HG03469 (cell line): ENCODE data around the gene ZNF609.

Experiments
- ATAC-seq: cut with Tn5 transposase; IDR thresholded peaks from one replicate; pipeline ENCODE4 v1.9.1; 2021; ENCODE audit warnings: mild to moderate bottlenecking, moderate library complexity, moderate number of reproducible peaks; ENCODE audit not compliant: unreplicated experiment

ZNF609 gene, protein sequence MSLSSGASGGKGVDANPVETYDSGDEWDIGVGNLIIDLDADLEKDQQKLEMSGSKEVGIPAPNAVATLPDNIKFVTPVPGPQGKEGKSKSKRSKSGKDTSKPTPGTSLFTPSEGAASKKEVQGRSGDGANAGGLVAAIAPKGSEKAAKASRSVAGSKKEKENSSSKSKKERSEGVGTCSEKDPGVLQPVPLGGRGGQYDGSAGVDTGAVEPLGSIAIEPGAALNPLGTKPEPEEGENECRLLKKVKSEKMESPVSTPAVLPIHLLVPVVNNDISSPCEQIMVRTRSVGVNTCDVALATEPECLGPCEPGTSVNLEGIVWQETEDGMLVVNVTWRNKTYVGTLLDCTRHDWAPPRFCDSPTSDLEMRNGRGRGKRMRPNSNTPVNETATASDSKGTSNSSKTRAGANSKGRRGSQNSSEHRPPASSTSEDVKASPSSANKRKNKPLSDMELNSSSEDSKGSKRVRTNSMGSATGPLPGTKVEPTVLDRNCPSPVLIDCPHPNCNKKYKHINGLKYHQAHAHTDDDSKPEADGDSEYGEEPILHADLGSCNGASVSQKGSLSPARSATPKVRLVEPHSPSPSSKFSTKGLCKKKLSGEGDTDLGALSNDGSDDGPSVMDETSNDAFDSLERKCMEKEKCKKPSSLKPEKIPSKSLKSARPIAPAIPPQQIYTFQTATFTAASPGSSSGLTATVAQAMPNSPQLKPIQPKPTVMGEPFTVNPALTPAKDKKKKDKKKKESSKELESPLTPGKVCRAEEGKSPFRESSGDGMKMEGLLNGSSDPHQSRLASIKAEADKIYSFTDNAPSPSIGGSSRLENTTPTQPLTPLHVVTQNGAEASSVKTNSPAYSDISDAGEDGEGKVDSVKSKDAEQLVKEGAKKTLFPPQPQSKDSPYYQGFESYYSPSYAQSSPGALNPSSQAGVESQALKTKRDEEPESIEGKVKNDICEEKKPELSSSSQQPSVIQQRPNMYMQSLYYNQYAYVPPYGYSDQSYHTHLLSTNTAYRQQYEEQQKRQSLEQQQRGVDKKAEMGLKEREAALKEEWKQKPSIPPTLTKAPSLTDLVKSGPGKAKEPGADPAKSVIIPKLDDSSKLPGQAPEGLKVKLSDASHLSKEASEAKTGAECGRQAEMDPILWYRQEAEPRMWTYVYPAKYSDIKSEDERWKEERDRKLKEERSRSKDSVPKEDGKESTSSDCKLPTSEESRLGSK (N-terminal part only)

DNA sequence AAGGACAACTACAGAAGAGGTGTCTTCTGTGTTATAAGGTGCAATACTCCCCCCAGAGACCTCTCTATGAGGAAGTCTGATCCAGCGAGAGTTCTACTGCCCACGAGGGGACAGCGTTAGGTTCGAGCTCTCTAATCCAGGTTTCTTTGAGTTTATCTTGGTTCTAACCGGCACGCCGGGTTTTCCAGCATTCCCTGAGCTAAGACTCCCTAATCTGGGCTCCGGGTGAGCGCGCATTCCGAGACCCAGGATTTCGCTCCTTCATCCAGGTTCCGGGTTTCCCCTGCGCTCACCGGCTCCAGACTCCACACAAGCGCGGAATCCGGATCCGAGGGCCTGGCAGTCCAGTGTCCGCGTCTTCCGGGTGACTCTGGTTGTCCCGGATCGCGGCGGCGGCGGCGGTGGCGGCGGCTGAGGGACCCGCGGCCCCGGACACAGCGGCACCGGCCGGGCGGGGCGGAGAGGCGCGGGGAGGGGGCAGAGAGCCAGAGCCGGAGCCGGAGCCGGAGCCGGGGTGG, at the start of gene ZNF609:
TSS of gene ZNF609 (plus strand) at position 373 of the 518 bp plus-strand sequence. CDS start 38,842 bp downstream, outside the sequence.
- ATAC-seq, result no peak

DNA sequence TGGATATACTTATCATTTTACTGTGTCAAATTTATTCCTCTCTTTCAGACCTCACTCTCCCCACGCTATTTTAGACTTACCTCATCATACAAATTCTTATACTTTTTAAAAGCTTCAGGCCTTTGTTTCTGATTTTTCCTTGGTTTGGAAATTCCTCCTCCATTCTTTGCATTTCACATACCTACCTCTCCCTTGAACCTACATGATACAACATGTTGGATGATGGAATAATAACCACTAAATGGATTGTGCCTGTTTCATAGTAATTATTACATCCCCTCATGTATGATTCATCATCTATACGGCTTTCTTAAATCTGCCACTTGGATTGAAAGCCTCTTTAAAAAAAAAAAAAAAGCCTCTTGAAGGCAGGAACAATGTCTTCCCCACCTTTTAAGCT, 48.2 kb upstream of the ZNF609 start:
- no peak for ATAC-seq

DNA sequence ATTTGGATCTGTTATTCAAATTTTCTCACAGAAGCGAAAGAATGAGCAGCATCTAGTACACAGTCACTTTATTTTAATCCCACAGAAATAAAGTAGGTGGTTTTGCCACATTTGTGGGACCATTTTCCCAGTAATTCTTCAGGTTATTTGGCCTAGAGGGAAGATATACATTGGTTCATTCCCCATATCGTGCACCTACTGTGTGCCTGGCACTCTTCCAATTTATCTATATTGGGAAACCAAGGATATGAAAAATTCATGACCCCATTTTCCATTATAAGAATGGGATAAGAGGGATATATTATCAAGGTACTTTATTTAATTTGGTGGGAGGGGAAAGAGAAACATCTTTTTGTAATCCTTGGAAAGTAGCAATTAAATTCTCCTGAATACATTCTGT, 37.7 kb upstream of the ZNF609 start:
- no peak for ATAC-seq

DNA sequence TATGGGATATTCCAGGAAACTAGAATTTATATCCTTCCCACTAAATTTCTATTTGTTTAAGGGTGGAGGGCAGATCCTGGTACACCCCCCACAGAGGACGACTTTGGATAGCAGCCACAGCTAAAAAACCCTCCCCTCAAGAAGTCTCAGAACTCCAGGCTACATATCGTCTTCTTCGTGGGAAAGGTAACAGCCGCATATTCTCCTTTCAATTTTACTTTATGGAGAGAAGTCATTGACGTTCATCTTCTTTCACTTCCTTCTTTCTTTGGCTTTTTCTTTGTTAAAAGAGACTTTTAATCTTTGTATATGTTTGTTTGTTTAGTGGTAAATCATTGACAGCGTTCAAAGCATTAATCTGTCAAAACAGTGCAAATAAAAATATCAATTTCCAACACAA, 36.4 kb upstream of the ZNF609 start:
- no peak for ATAC-seq

DNA sequence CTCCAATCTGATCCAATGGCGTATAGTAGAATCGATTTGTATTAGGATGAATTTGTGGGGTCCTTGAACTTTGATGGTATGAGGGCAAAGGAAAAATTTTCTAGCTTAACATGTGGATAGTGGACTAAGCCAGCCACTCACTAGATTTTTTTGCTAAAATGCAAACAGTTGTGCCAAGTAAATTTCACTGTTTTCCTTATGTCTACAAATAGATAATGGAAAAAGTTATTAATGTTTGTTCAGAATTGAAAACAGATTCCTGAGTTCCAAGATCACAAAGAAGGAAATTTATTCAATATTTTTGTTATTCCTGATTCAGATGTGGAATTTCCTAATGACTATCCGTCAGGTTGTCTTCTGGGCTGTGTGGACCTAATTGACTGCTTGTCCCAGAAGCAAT, 35.2 kb upstream of the ZNF609 start:
- ATAC-seq, result no peak

DNA sequence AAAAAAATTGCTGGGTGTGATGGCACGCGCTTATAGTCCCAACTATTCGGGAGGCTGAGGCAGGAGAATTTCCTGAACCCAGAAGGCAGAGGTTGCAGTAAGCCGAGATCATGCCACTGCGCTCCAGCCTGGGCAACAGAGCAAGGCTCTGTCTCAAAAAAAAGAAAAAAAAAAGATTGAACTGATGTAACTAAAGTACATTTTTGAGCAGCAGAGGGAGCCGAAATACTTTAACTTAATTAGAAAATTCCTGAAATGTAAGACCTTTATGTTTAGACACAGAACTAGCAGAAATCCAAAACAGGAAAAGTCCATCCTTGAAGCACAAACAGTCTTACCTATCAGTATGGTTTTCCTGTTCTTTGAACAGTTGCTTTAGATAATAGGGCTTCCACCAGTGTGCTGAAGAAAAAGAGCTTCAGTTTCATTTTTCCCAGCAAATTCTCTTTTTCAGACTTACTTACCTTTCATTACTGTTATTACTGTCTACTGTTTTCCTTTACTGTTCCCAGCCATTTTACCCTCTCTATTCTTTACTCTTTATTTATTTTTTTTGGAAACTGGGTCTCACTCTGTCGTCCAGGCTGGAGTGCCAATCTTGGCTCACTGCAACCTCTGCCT, 33.4 kb upstream of the ZNF609 start:
- no peak for ATAC-seq

DNA sequence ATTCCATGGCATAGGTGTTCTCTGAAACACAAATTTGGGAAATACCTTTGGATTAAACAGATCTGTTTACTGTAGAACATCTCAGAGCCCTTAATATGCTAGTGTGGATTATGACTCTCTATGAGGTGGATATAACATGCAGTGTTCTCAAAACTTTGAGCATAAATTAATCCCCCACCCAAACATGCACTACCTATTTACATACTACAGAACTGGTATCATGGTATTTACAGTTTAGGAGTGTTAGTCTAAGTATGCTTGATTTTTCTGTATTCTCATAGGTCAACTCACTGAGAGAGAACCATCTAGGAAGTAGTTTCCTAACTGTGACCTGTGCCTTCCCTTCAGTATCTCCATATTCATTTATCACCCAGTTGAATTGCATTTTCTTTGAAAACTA, 30.9 kb upstream of the ZNF609 start:
- ATAC-seq, result no peak

DNA sequence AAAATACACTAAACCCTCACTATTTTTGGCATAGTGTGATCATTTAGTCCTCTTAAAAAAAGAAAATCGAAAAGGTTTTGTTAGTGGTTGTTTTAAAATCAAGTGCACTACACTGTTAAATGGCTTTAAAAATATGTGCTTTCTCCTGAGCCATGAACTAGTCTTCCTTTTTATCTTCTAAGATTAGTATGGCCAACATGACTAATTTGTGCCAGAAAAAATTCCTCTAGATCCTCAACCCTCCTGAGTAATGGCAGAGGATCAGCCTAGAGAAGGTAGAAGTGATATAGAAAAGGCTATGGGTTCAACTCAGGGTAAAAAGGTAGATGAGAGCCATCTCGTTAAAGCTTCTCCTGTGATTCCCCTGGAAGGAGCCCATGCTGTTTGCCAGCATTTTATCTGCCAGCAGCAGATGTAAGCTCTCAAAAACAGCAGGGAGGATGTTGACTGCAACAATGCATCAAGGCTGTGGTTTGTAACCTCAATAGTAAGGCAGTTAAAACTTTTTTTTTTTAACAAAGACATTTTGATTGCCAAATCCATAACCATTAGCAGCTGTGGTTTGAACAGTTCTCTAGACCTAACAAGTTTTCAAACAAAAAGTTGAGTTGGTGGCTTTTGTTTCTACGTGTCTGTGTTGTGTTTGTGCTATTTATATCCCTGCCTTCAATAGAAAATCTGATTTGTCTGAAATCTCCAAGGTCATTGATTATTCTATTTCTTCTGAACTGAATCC, 30.2 kb upstream of the ZNF609 start:
- ATAC-seq, result no peak

DNA sequence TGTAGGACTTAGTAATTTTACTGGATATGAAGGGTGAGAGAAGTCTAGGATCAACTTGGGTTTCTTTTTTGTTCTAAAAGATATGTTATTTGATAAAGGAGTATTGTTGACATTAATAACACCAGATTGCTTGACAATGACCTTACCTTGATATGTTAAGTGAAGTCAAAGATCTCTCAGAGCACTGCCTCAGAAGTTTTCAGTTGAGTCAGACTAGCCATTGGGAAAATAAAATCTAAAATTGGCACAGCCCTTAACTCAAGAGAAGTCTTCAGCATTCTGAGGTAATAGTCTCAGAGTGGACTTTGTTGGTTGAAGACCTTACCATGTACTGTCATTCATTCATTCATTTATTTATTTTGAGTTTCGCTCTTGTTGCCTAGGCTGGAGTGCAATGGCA, 22.4 kb upstream of the ZNF609 start:
- ATAC-seq, result no peak

DNA sequence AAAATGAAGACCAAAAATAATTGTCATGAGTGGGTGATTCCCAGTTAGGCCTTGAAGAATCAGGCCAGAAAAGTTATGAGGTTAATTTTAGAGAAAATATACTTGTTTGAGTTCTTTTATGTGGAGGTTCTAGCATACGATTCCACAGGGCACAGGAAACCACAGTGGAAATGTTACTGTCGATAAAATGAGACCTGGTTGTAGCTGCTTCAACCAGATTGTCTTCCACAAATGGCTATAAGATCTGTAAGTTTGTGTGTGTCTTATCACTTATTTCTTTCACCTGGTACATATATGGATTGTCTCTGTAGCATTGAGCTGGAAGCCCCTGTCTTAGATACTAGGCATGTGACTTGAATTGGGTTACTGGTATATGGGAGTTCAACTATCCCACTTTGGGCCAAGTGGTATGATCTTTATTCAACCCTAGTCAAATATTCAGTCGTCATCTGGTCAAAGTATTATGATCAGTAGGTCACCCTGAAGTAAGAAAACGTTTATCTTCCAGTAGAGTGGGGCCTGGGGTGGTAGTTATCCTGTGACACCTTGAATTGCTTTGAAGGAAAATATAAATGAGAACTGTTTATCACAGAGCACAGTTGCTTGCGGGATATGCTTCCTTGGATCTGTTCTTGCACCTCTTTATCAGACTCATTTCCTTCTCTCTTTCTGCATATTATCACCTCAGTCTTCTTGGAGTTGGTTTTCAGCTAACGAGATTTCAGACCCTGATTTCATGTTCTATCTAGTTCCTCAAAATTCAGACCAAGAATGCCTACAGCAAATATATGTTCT, 21.5 kb upstream of the ZNF609 start:
- no peak for ATAC-seq

DNA sequence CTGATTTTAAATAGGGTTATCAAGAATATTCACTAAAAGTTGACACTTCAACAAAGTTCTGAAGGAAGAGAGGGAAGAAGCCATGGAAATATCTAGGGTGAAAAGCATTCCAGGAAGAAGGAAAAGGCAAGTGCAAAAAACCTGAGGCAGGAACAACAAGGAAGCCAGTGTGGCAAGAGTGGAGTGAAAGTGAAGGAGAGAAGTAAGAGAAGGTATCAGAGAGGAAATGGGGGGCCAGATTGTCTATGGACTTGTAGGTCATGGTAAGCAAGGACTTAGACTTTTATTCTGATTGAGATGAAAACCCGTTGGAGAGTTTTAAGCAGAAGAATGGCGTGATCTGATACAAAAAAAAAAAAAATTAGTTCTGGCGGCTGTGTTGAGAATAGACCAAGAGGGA, 18.5 kb upstream of the ZNF609 start:
- no peak for ATAC-seq

DNA sequence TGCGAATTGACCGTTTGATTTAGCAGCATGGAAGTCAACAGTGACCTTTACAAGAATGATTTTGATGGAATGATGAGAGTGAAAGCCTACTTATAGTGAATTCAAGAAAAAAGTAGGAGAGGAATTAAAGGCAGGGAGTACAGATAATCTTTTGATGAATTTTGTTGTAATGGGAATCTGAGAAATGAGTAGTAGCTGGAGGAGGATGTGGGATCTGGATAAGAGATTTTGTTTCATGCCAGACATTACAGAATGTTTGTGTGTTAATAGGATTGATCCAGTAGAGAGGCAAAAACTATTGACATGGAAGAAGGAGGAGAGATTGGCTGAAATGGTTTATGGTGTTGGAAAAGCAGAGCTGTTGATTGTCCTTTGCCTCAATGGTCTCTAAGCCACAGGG, 17.4 kb upstream of the ZNF609 start:
- ATAC-seq, result no peak

DNA sequence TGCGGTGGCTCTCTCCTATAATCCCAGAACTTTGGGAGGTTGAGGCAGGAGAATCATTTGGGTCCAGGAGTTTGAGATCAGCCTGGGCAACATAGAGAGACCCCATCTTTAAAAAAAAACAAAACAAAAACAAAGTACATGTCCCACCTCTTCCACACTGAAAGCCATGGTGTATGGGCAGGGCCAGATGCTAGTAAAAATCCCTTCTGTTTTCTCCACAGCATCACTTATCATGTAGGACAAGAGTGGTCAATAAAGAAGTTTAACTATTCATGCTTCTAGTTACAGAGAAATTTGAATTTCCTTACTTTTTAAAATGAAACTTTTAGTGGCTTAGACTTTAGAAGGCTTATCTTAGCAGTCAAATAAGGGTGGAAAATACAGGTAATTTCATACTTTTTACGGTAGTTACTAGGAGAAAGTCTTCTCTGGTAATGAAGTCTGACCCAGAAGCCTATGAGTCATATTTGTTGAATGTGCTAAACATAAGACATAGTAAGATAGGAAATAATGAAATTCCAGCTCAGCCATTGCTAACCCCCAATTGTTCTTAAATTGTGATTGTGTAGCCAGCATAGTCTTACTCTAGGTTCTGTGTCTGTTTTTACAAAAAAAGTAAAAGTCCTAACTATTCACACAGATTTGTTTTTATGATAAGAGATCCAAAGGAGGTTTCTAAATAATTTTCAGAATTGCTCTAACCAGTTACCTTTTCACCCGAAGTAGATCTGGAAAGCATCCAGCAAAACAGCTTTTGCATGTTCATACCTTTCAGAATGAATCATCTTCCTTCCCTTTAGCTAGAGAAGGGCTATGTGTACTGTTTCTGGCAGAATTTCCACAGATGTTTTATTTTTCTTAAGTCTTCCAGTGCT, 16.4 kb upstream of the ZNF609 start:
- ATAC-seq, result peak; percentile 49

DNA sequence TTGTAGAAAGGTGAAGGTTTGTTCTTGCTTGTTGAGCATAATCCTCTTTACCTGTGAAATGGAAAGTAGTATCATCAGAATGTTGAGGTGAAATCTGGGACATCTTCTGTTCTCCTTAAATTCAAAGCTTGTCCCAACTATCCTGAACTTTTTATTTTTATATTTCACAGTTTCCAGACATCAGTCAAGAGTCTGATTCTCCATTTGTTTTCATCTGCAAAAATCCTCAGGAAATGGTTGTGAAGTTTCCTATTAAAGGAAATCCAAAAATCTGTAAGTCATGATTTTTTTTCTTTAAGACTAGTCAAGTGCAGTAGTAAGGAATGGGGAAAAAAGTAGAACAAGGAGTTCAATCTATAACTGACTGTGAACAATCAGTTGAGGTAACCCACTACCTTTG, 15.5 kb upstream of the ZNF609 start:
- no peak for ATAC-seq

DNA sequence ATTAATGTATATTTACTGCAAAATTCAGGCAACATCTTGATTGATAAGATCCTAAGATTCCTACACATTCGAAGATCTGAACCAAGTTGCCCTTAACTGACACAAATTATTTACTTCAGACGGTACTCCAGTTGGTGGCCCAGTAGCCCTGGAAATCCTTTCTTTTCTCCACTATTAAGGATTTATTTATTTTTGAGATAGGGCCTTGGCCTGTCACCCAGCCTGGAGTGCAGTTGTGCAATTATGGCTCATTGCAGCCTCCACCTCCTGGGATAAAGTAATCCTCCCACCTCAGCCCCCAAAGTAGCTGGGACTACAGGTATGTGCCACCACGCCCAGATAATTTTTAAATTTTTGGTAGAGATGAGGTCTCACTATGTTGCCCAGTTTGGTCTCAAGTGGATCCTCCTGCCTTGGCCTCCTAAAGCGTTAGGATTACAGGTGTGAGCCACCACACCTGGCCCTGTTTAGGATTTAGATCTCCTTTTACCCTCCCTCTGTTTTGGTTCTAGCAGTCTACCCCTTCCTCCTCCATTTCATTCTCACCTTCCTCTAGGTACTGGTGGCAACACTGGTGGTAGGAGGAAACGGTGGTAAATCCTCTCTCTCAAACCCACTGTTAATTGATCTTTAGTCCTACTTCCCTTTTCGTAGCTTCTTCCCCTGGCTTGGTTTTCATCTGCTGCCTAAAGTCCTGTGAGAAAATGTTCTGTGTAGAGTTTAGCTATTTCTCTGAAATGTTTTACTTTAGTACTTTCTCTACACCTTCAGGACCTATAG, 12.7 kb upstream of the ZNF609 start:
- no peak for ATAC-seq

DNA sequence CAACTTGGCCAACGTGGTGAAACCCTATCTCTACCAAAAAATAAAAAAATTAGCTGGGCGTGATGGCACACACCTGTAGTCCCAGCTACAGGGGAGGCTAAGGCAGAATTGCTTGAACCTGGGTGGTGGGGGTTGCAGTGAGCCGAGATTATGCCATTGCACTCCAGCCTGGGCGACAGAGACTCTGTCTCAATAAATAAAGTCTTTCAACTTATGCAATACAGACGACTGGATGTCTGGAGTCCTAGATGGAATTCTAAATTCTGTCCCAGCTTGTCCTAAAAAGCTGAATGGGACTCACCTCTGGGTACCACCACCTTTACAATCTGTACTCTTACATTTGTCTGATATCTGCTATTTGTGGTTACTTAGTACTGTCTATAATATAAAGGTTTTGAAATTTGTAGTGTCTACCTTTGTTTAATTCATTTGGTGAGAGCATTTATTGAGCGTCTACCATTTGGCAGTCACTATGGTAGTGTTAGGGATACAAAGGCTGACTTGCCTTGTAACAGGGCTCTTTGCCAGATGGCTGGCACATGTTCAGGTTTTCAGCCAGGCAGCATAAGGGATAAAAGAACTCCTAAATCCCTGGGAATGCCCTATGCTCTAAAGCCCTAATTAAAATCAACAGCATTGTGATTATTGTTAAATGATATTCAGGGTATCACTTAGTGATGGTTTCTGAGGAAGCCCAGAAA, 7.2 kb upstream of the ZNF609 start:
- no peak for ATAC-seq

DNA sequence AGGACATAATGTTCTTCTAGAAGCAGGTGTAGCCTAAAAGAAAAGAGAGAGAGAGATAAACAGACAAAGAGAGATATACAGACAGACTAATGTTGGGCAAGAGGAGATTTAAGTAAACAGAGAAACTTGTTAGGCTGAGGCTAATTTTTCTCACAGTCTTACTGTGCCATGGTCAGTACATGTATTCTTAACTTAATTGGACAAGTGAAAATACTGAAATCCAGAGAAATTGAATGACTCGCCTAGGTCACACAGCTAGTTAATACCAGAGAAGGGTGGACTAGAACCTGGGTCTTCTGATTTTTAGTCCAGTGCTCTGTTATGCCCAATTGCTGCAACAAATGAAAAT, 6.7 kb upstream of the ZNF609 start:
- ATAC-seq, result no peak
